PC-9 (cell line): ENCODE results near the gene SIGLEC11.

Experiments
- EZH2 ChIP-seq: fragments of 200-600 bp; sonication (generic); IDR thresholded peaks from 2 replicates; pipeline ENCODE4 v1.8.0; 2017; ENCODE audit warnings: antibody characterized with exemption, low read depth
- TF ChIP-seq, protein P1 (sequence below): fragments of 200-600 bp; sonication (generic); conservative IDR thresholded peaks from 2 replicates; pipeline ENCODE4 v1.6.1; 2017; ENCODE audit warnings: mixed run types, antibody characterized with exemption, mild to moderate bottlenecking, moderate library complexity

- TF ChIP-seq, protein P1, sequence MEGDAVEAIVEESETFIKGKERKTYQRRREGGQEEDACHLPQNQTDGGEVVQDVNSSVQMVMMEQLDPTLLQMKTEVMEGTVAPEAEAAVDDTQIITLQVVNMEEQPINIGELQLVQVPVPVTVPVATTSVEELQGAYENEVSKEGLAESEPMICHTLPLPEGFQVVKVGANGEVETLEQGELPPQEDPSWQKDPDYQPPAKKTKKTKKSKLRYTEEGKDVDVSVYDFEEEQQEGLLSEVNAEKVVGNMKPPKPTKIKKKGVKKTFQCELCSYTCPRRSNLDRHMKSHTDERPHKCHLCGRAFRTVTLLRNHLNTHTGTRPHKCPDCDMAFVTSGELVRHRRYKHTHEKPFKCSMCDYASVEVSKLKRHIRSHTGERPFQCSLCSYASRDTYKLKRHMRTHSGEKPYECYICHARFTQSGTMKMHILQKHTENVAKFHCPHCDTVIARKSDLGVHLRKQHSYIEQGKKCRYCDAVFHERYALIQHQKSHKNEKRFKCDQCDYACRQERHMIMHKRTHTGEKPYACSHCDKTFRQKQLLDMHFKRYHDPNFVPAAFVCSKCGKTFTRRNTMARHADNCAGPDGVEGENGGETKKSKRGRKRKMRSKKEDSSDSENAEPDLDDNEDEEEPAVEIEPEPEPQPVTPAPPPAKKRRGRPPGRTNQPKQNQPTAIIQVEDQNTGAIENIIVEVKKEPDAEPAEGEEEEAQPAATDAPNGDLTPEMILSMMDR: no peak
- TF ChIP-seq EZH2: no peak
These were observed 34.5 kb downstream of the SIGLEC11 start for GRCh38 chr19:49926515-49926914.
